Sigmoid colon (tissue), 7 donors: ENCODE data around the gene CROCC. TPM values are rescaled to one million over a fixed set of nuclear protein-coding genes. Genes with fewer than 3 reads are reported as not detected.

Source experiments
- DNase-seq: peaks from one replicate; pipeline ENCODE4 v3.0.0-alpha.2; 2019
- H3K27ac ChIP-seq, 4 donors: fragments of 200-600 bp; sonication (generic); one replicate each; pipeline ENCODE4 v1.5.1; 2016 to 2019; ENCODE audit warnings: mild to moderate bottlenecking in 1 of 4
- H3K27me3 ChIP-seq, 3 donors: fragments of 200-600 bp; sonication (generic); one replicate each; pipeline ENCODE4 v1.5.1; 2019; ENCODE audit warnings: mild to moderate bottlenecking in 1 of 3
- H3K36me3 ChIP-seq, 4 donors: fragments of 200-600 bp; sonication (generic); one replicate each; pipeline ENCODE4 v1.5.1; 2016 to 2019
- H3K4me1 ChIP-seq, 4 donors: fragments of 200-600 bp; sonication (generic); one replicate each; pipeline ENCODE4 v1.5.1; 2017 to 2019
- H3K4me3 ChIP-seq, 4 donors: fragments of 200-600 bp; sonication (generic); one replicate each; pipeline ENCODE4 v1.5.1; 2017 to 2019; ENCODE audit warnings: mild to moderate bottlenecking in 2 of 4, moderate library complexity in 1 of 4
- H3K9me3 ChIP-seq, 4 donors: fragments of 200-600 bp in 3 of 4; sonication (generic) in 3 of 4; one replicate each; pipeline versions ENCODE4 v1.5.1 to v1.6.1; 2013 to 2019
- EP300 ChIP-seq, 4 donors: sonication (generic); formaldehyde crosslinking; IDR thresholded peaks; one replicate each; pipeline ENCODE4 v1.6.1; 2017; ENCODE audit warnings: antibody characterized with exemption in 4 of 4
- POLR2A ChIP-seq, 2 donors: fragments of 450-650 bp; IDR thresholded peaks; one replicate each; pipeline ENCODE4 v1.6.1; 2016; ENCODE audit warnings: antibody characterized with exemption in 2 of 2, mild to moderate bottlenecking in 2 of 2, moderate library complexity in 2 of 2
- POLR2AphosphoS5 ChIP-seq, 4 donors: sonication (generic); formaldehyde crosslinking; IDR thresholded peaks; one replicate each; pipeline ENCODE4 v1.6.1; 2017; ENCODE audit warnings: antibody characterized with exemption in 4 of 4
- WGBS, 2 donors: extraction: QIAGEN DNeasy Blood & Tissue Kit; methylation state at CpG; one replicate each; pipeline ENCODE4 v1.1.7; 2013; 5-methylcytosine and 5-hydroxymethylcytosine counted together
- intact Hi-C: fragments of 100-400 bp; cut with DNase I; formaldehyde crosslinking; loops from one replicate; pipeline ENCODE4 v1.15.1; 2023
- polyA plus RNA-seq, 3 donors: library from polyadenylated mRNA; stranded (reverse); fragments of 200-250 nt; gene quantifications; one replicate each; pipeline ENCODE4 v1.2.3, GENCODE V29; 2013
- total RNA-seq, 4 donors: library from RNA; depleted of rRNA; stranded (reverse); fragments of >200 nt; gene quantifications; one replicate each; pipeline ENCODE4 v1.1.0, GENCODE V29; 2016
- TF ChIP-seq, protein P1 (sequence below), 4 experiments: fragments of 450-650 bp in 3 of 4; fragments of 200-600 bp in 1 of 4; IDR thresholded peaks; one replicate each; pipeline ENCODE4 v1.5.1; 2016 to 2019; ENCODE audit warnings: antibody characterized with exemption in 4 of 4, mild to moderate bottlenecking in 3 of 4, moderate library complexity in 2 of 4
- donor health status: healthy with polysubstance abuse.
- donor health status: Bipolar disorder and iron deficiency.
- donor health status: healthy.

CROCC gene
- total and polyA plus RNA-seq, 7 donors: 3.5 to 25.5 (median 16.5) TPM

DNA sequence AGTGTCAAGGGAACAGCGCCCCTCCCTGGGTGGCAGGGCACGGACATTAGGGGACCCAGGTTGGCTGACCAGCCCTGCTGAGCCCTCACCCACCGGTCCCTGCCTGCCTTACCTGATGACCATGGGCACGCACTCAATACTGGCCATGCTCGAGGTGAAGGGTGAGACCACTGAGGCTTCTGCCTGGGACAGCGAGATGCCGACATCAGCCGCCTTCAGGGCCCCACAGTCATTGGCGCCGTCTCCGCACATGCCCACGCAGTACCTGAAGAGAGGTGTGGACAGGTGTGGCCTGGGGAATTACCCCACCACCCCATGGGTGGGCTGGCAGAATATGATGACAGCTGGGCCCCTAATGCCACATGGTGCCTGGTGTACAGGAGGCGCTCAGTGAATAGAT, 66.5 kb downstream of the CROCC start:
- intact Hi-C loops: no loop called here
- H3K27me3 ChIP-seq: no peaks in the 10 kb centered on the region
- H3K4me1 ChIP-seq: peaks cover 0 to 10% (median 4%) of the 10 kb centered on the region in 4 donors
- H3K27ac ChIP-seq: no peak overlapping the region
- no peak for DNase-seq
- WGBS, 2 donors: 93 to 97% methylated on average over 13 of the region's 13 CpGs
- H3K4me3 ChIP-seq: no peak overlapping the region
- no peaks in the 10 kb centered on the region for H3K9me3 ChIP-seq
- TF ChIP-seq EP300 (IDR thresholded peaks at IDR 0.05): no peak
- H3K36me3 ChIP-seq: peaks cover 0 to 57% (median 19%) of the 10 kb centered on the region in 4 donors

DNA sequence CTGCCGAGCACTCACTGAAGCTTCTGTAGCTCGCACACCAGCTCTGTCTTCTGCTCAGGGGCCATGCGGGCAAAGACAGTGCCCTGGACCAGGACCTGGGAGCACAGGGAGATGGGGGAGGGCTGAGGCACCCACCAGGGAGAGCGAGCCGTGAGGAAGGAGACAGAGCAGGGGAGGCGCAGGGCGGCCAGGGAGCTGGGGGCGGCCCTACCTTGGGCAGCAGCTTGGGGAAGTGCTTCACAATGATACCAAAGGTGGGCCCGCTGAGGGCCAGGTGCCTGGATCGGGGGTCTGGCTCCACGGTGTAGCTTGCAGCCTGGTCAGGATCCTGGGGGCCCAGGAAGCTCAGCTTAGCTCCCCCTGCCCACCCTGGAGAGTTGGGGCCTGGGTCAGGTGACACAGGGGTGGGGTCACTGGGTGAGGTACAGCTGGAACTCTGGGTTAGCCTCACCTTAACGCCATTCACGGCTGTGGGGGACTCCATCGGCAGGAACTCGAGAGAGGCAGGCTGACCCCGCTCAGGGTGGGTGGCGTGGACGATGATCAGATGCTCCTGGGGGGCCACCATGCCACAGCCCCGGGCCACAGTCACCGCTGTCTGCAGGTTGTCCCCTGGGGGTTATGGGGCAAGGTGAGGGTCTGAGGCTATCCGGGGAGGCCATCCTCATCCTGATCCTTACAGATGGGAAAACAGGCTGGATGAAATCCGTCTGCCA, 68.1 kb downstream of the CROCC start:
- no peaks in the 10 kb centered on the region for H3K27me3 ChIP-seq
- 94 to 95% methylated on average over 22 of the region's 22 CpGs for WGBS, 2 donors
- intact Hi-C loops: no loop called here
- TF ChIP-seq EP300 (IDR thresholded peaks at IDR 0.05) (no peak), POLR2AphosphoS5 (IDR thresholded peaks at IDR 0.05) (no peak), POLR2A (IDR thresholded peaks at IDR 0.05) (no peak)
- H3K4me1 ChIP-seq: peaks cover 0 to 4% (median 2%) of the 10 kb centered on the region in 4 donors
- H3K4me3 ChIP-seq: no peak overlapping the region
- no peak for DNase-seq
- peaks cover 0 to 65% (median 19%) of the 10 kb centered on the region in 4 donors for H3K36me3 ChIP-seq
- H3K9me3 ChIP-seq: no peaks in the 10 kb centered on the region
- no peak overlapping the region for H3K27ac ChIP-seq

DNA sequence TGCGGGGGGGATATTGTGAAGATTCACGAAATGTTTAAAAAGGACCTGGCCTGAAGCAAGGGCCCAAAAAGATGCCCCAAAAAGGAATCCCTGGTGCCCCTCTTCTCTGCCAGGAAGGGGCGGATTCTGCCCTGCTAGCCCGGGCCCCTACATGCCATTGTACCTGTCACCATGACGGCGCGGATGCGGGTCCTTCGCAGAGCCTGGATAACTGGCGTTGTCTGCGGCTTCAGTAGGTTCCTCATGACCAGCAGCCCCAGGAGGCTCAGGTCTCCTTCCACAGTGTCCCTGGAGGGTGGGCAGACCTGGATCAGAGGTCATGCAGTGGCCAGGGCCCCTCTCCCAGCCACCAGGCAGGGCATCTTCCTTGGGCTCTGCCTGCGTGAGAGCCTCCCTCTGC, 69.8 kb downstream of the CROCC start:
- intact Hi-C loops: no loop called here
- no peak for DNase-seq
- H3K4me3 ChIP-seq: no peak overlapping the region
- WGBS, 2 donors: 97 to 98% methylated on average over 12 of the region's 12 CpGs
- H3K27ac ChIP-seq: no peak overlapping the region
- no peaks in the 10 kb centered on the region for H3K27me3 ChIP-seq
- H3K4me1 ChIP-seq: no peaks in the 10 kb centered on the region
- H3K36me3 ChIP-seq: peaks cover 7 to 71% (median 11%) of the 10 kb centered on the region in 4 donors
- no peaks in the 10 kb centered on the region for H3K9me3 ChIP-seq
- TF ChIP-seq POLR2AphosphoS5 (IDR thresholded peaks at IDR 0.05) (no peak), EP300 (IDR thresholded peaks at IDR 0.05) (no peak), POLR2A (IDR thresholded peaks at IDR 0.05) (no peak)
- TF ChIP-seq, protein P1, sequence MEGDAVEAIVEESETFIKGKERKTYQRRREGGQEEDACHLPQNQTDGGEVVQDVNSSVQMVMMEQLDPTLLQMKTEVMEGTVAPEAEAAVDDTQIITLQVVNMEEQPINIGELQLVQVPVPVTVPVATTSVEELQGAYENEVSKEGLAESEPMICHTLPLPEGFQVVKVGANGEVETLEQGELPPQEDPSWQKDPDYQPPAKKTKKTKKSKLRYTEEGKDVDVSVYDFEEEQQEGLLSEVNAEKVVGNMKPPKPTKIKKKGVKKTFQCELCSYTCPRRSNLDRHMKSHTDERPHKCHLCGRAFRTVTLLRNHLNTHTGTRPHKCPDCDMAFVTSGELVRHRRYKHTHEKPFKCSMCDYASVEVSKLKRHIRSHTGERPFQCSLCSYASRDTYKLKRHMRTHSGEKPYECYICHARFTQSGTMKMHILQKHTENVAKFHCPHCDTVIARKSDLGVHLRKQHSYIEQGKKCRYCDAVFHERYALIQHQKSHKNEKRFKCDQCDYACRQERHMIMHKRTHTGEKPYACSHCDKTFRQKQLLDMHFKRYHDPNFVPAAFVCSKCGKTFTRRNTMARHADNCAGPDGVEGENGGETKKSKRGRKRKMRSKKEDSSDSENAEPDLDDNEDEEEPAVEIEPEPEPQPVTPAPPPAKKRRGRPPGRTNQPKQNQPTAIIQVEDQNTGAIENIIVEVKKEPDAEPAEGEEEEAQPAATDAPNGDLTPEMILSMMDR (IDR thresholded peaks at IDR 0.05): no peak

DNA sequence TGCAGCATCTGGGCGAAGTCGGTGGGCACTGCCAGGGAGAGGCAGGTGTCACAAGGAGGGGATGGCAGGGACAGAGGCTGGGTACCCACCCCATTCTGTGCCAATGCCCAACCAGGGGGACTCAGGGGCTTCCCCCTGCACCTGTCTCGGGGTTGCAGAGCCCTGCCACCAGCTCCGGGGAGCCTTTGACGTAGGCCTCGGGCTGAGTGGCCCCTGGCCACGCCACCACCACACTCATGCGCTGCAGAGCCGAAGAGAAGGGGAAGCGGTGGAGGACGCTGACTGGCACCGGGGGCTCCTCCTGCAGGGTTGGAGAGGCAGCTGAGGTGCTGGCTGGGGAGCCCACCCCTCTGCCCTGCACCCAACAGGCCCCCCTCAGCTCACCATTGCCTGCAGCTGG, 70.4 kb downstream of the CROCC start:
- intact Hi-C loops: no loop called here
- peaks cover 6 to 71% (median 9%) of the 10 kb centered on the region in 4 donors for H3K36me3 ChIP-seq
- H3K27ac ChIP-seq: no peak overlapping the region
- H3K9me3 ChIP-seq: no peaks in the 10 kb centered on the region
- no peak for DNase-seq
- 97% methylated on average over 12 of the region's 12 CpGs for WGBS, 2 donors
- no peaks in the 10 kb centered on the region for H3K4me1 ChIP-seq
- no peaks in the 10 kb centered on the region for H3K27me3 ChIP-seq
- no peak overlapping the region for H3K4me3 ChIP-seq
- TF ChIP-seq EP300 (IDR thresholded peaks at IDR 0.05) (no peak), POLR2A (IDR thresholded peaks at IDR 0.05) (no peak), POLR2AphosphoS5 (IDR thresholded peaks at IDR 0.05) (no peak)
- TF ChIP-seq, protein P1 (IDR thresholded peaks at IDR 0.05): no peak

DNA sequence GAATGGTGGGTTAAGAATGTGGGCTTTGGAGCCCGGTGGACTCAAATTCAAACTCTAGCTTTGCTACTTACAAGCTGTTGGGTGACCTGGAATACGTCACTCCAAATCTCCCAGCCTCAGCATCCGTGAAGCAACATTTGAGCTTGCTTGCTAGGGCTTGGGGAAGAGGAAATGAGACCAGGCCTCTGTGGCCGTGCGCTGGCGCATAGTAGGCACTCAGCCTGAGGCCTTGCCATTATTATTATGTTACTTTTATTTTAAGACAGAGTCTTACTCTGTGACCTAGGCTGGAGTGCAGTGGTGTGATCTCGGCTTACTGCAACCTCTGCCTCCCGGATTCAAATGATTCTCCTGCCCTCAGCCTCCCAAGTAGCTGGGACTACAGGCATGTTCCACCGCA, 70.9 kb downstream of the CROCC start:
- H3K4me3 ChIP-seq: no peak overlapping the region
- DNase-seq: no peak
- no peak overlapping the region for H3K27ac ChIP-seq
- H3K36me3 ChIP-seq: peaks cover 6 to 68% (median 7%) of the 10 kb centered on the region in 4 donors
- 96 to 97% methylated on average over 9 of the region's 9 CpGs for WGBS, 2 donors
- intact Hi-C loops: no loop called here
- TF ChIP-seq EP300 (IDR thresholded peaks at IDR 0.05): no peak
- TF ChIP-seq POLR2A (IDR thresholded peaks at IDR 0.05): no peak
- no peak for TF ChIP-seq POLR2AphosphoS5 (IDR thresholded peaks at IDR 0.05)
- TF ChIP-seq, protein P1 (IDR thresholded peaks at IDR 0.05): no peak
- no peaks in the 10 kb centered on the region for H3K4me1 ChIP-seq
- H3K9me3 ChIP-seq: no peaks in the 10 kb centered on the region
- no peaks in the 10 kb centered on the region for H3K27me3 ChIP-seq
